H1 (cell line): ENCODE data around the gene ASPHD2. TPM values are rescaled to one million over a fixed set of nuclear protein-coding genes. Genes with fewer than 3 reads are reported as not detected.

Experiments used
- CTCF ChIA-PET: fragments of 300-600 bp; sonication (Branson Sonifier 250); formaldehyde crosslinking; loops from one replicate; lab custom pipeline; 2021; ENCODE audit not compliant: partially characterized antibody; lab: Charles Lee
- POLR2A ChIA-PET: fragments of 300-600 bp; sonication (Branson Sonifier 250); formaldehyde crosslinking; loops from one replicate; lab custom pipeline; 2021; ENCODE audit warnings: inconsistent platforms; ENCODE audit not compliant: partially characterized antibody; lab: Charles Lee
- DNase-seq, 2 experiments: peaks; one replicate each; pipeline versions ENCODE4 v3.0.0 to v3.0.0-alpha.2; 2010 to 2022; ENCODE audit warnings: low spot score in 2 of 2, low read depth in 1 of 2, mixed read lengths in 1 of 2
- FAIRE-seq: peaks from 2 replicates; lab custom pipeline; 2011; peaks lifted over from hg19 to GRCh38; lab: Jason Lieb, UNC
- H2AFZ ChIP-seq: 2 replicates; pipeline ENCODE4 v1.8.1; 2012; ENCODE audit warnings: low read length, inconsistent platforms
- H2AK5ac ChIP-seq: 2 replicates; pipeline ENCODE4 v1.6.1; 2013; ENCODE audit warnings: low read depth, low read length
- H2BK120ac ChIP-seq: replicated peaks from 2 replicates; pipeline ENCODE3; 2013; ENCODE audit warnings: low read depth, low read length, inconsistent platforms
- H2BK12ac ChIP-seq: 2 replicates; pipeline ENCODE4 v1.6.1; 2013; ENCODE audit warnings: low read depth, low read length
- H2BK15ac ChIP-seq: 2 replicates; pipeline ENCODE4 v1.6.1; 2013; ENCODE audit warnings: low read length
- H2BK20ac ChIP-seq: 2 replicates; pipeline ENCODE4 v1.6.1; 2013; ENCODE audit warnings: low read length
- H2BK5ac ChIP-seq: 2 replicates; pipeline ENCODE4 v1.6.1; 2013; ENCODE audit warnings: low read depth, low read length
- H3K14ac ChIP-seq: 2 replicates; pipeline ENCODE4 v1.6.1; 2013; ENCODE audit warnings: inconsistent platforms; ENCODE audit not compliant: insufficient read length
- H3K18ac ChIP-seq: 2 replicates; pipeline ENCODE4 v1.6.1; 2013; ENCODE audit warnings: low read length; ENCODE audit errors: extremely low read depth
- H3K23ac ChIP-seq: 2 replicates; pipeline ENCODE4 v1.6.1; 2013; ENCODE audit warnings: inconsistent platforms; ENCODE audit not compliant: insufficient read length
- H3K23me2 ChIP-seq: 2 replicates; pipeline ENCODE4 v1.6.1; 2013; ENCODE audit warnings: low read depth, low read length
- H3K27ac ChIP-seq: 2 replicates; pipeline ENCODE4 v1.6.1; 2011; ENCODE audit warnings: low read depth, low read length, inconsistent platforms
- H3K27me3 ChIP-seq, 4 experiments: replicated peaks in 1 of 4; 1 replicate in 1 of 4; 2 replicates in 3 of 4; pipeline versions ENCODE4 v1.6.1 to v1.8.1; 2011 to 2013; ENCODE audit warnings: low read length in 3 of 4, mild to moderate bottlenecking in 3 of 4, inconsistent platforms in 2 of 4, mixed read lengths in 2 of 4, moderate library complexity in 1 of 4; ENCODE audit not compliant: control insufficient read depth in 3 of 4, insufficient read depth in 3 of 4; ENCODE audit errors: extremely low read depth in 1 of 4
- H3K36me3 ChIP-seq, 4 experiments: 2 replicates each; pipeline versions ENCODE4 v1.6.1 to v1.8.1; 2011 to 2013; ENCODE audit warnings: mild to moderate bottlenecking in 4 of 4, low read length in 3 of 4, moderate library complexity in 2 of 4, control low read depth in 1 of 4, inconsistent platforms in 1 of 4; ENCODE audit not compliant: insufficient read depth in 4 of 4, control insufficient read depth in 2 of 4
- H3K4ac ChIP-seq: replicated peaks from 2 replicates; pipeline ENCODE3; 2013; ENCODE audit warnings: low read length, low read depth, mixed read lengths, inconsistent platforms; ENCODE audit not compliant: insufficient read length
- H3K4me1 ChIP-seq, 4 experiments: replicated peaks in 1 of 4; 1 replicate in 1 of 4; 2 replicates in 3 of 4; pipeline versions ENCODE4 v1.6.1 to v1.8.1; 2011 to 2013; ENCODE audit warnings: low read length in 3 of 4, inconsistent platforms in 2 of 4, mixed read lengths in 1 of 4; ENCODE audit not compliant: insufficient read depth in 4 of 4, control insufficient read depth in 3 of 4
- H3K4me2 ChIP-seq, 2 experiments: 2 replicates each; pipeline versions ENCODE4 v1.6.1 to v1.8.1; 2011 to 2013; ENCODE audit warnings: low read depth in 2 of 2, low read length in 2 of 2, control low read depth in 1 of 2, inconsistent platforms in 1 of 2, mild to moderate bottlenecking in 1 of 2; ENCODE audit not compliant: insufficient read depth in 1 of 2
- H3K4me3 ChIP-seq, 4 experiments: fragments of 200-600, 300-600 bp in 1 of 4; sonication (generic), shearing (Covaris generic), sonication (Bioruptor Twin) in 1 of 4; 2 replicates each; pipeline versions ENCODE4 v1.5.1 to v1.8.1; 2011 to 2016; ENCODE audit warnings: low read length in 4 of 4, low read depth in 3 of 4, control low read depth in 2 of 4, inconsistent platforms in 2 of 4, mild to moderate bottlenecking in 2 of 4, mixed read lengths in 1 of 4, moderate library complexity in 1 of 4; ENCODE audit not compliant: insufficient read depth in 2 of 4; ENCODE audit errors: extremely low read depth in 1 of 4
- H3K56ac ChIP-seq: replicated peaks from 2 replicates; pipeline ENCODE3; 2013; ENCODE audit warnings: low read depth, mild to moderate bottlenecking, mixed read lengths, low read length, inconsistent platforms; ENCODE audit not compliant: insufficient read length
- H3K79me1 ChIP-seq: 2 replicates; pipeline ENCODE4 v1.6.1; 2013; ENCODE audit warnings: low read depth, low read length, control low read depth
- H3K79me2 ChIP-seq, 2 experiments: 2 replicates each; pipeline versions ENCODE4 v1.6.1 to v1.8.1; 2012 to 2013; ENCODE audit warnings: low read length in 2 of 2, mild to moderate bottlenecking in 2 of 2, inconsistent platforms in 1 of 2; ENCODE audit not compliant: insufficient read depth in 2 of 2, control insufficient read depth in 1 of 2
- H3K9ac ChIP-seq, 4 experiments: replicated peaks in 1 of 4; 1 replicate in 1 of 4; 2 replicates in 3 of 4; pipeline versions ENCODE4 v1.6.1 to v1.8.1; 2011 to 2013; ENCODE audit warnings: low read depth in 3 of 4, low read length in 3 of 4, control low read depth in 2 of 4, mild to moderate bottlenecking in 2 of 4, moderate library complexity in 2 of 4, inconsistent platforms in 1 of 4; ENCODE audit errors: extremely low read depth in 1 of 4
- H3K9me3 ChIP-seq, 2 experiments: 2 replicates each; pipeline versions ENCODE4 v1.6.1 to v1.8.1; 2012 to 2013; ENCODE audit warnings: mild to moderate bottlenecking in 2 of 2, moderate library complexity in 2 of 2, control low read depth in 1 of 2, inconsistent platforms in 1 of 2, low read depth in 1 of 2, low read length in 1 of 2, mixed read lengths in 1 of 2; ENCODE audit not compliant: insufficient read depth in 2 of 2
- H4K20me1 ChIP-seq, 2 experiments: replicated peaks in 1 of 2; 2 replicates each; pipeline versions ENCODE3 to v1.8.1; 2011 to 2013; ENCODE audit warnings: inconsistent platforms in 2 of 2, low read length in 2 of 2, mild to moderate bottlenecking in 1 of 2; ENCODE audit not compliant: insufficient read depth in 2 of 2, control insufficient read depth in 1 of 2
- H4K5ac ChIP-seq: 2 replicates; pipeline ENCODE4 v1.6.1; 2013; ENCODE audit warnings: low read length, low read depth, mixed read lengths, inconsistent platforms; ENCODE audit not compliant: insufficient read length
- H4K8ac ChIP-seq: 2 replicates; pipeline ENCODE4 v1.8.0; 2013; ENCODE audit warnings: mild to moderate bottlenecking, moderate library complexity, low read length, inconsistent platforms; ENCODE audit not compliant: insufficient read depth; ENCODE audit errors: extremely low read depth
- H4K91ac ChIP-seq: replicated peaks from 2 replicates; pipeline ENCODE3; 2013; ENCODE audit warnings: low read length, mixed read lengths, inconsistent platforms; ENCODE audit not compliant: insufficient read length
- BCL11A ChIP-seq, 2 experiments: IDR thresholded peaks; one replicate each; pipeline ENCODE4 v1.6.1; 2011; ENCODE audit warnings: low read depth in 2 of 2, low read length in 2 of 2, mild to moderate bottlenecking in 2 of 2
- CHD2 ChIP-seq: IDR thresholded peaks from 2 replicates; pipeline ENCODE4 v1.6.1; 2012; ENCODE audit warnings: low read length, improper control_type of control experiment
- EGR1 ChIP-seq: IDR thresholded peaks from 2 replicates; pipeline ENCODE4 v1.6.1; 2011; ENCODE audit warnings: low read depth, low read length, borderline replicate concordance
- GABPA ChIP-seq: IDR thresholded peaks from 2 replicates; pipeline ENCODE4 v1.6.1; 2011; ENCODE audit warnings: mild to moderate bottlenecking, low read length, moderate library complexity, borderline replicate concordance; ENCODE audit not compliant: insufficient read depth
- HDAC2 ChIP-seq, 2 experiments: fragments of 300-600 bp in 1 of 2; sonication (generic) in 1 of 2; IDR thresholded peaks; 2 replicates each; pipeline ENCODE4 v1.6.1; 2011 to 2012; ENCODE audit warnings: low read depth in 2 of 2, low read length in 2 of 2, mild to moderate bottlenecking in 2 of 2, moderate library complexity in 2 of 2, borderline replicate concordance in 1 of 2, inconsistent platforms in 1 of 2
- JUND ChIP-seq: IDR thresholded peaks from 2 replicates; pipeline ENCODE4 v1.6.1; 2011; ENCODE audit warnings: mild to moderate bottlenecking, improper control_type of control experiment, low read length
- MAFK ChIP-seq: IDR thresholded peaks from 2 replicates; pipeline ENCODE4 v1.6.1; 2012; ENCODE audit warnings: low read depth, mild to moderate bottlenecking, improper control_type of control experiment, low read length
- MAX ChIP-seq: IDR thresholded peaks from 2 replicates; pipeline ENCODE4 v1.6.1; 2012; ENCODE audit warnings: inconsistent platforms
- POU5F1 ChIP-seq: IDR thresholded peaks from 2 replicates; pipeline ENCODE4 v1.6.1; 2011; ENCODE audit warnings: low read depth, mild to moderate bottlenecking, low read length, moderate library complexity
- RFX5 ChIP-seq: IDR thresholded peaks from 2 replicates; pipeline ENCODE4 v1.6.1; 2011; ENCODE audit warnings: low read depth, low read length, improper control_type of control experiment, borderline replicate concordance
- SAP30 ChIP-seq: fragments of 300-600 bp; sonication (generic); IDR thresholded peaks from 2 replicates; pipeline ENCODE4 v1.7.1; 2012; ENCODE audit warnings: low read length, moderate library complexity, mild to moderate bottlenecking, inconsistent platforms; ENCODE audit not compliant: insufficient read depth, insufficient replicate concordance
- SP4 ChIP-seq: IDR thresholded peaks from 2 replicates; pipeline ENCODE4 v1.6.1; 2012; ENCODE audit warnings: low read length, inconsistent platforms
- TBP ChIP-seq: IDR thresholded peaks from 2 replicates; pipeline ENCODE4 v1.6.1; 2011; ENCODE audit warnings: low read depth, low read length, improper control_type of control experiment
- ZNF274 ChIP-seq: IDR thresholded peaks from 2 replicates; pipeline ENCODE4 v1.7.0; 2012; ENCODE audit warnings: low read length, borderline replicate concordance; ENCODE audit errors: extremely low read depth
- WGBS, 2 experiments: shearing (Covaris generic) in 1 of 2; methylation state at CpG; one replicate each; pipeline versions ENCODE4 v1.1.6 to v1.1.7; 2013 to 2015; ENCODE audit warnings: low lambda C conversion rate in 2 of 2, mixed read lengths in 2 of 2, inconsistent platforms in 1 of 2, low coverage in 1 of 2, missing lambda C conversion rate in 1 of 2; ENCODE audit not compliant: insufficient replicate concordance in 2 of 2, insufficient coverage in 1 of 2, insufficient read length in 1 of 2; ENCODE audit errors: extremely low coverage in 1 of 2, missing lambda C conversion rate in 1 of 2; 5-methylcytosine and 5-hydroxymethylcytosine counted together
- polyA plus RNA-seq, 7 experiments: library from polyadenylated mRNA; depleted of rRNA in 3 of 7; stranded (reverse) in 5 of 7; unstranded in 2 of 7; fragments of >200 nt in 5 of 7; fragments of 200-250 nt in 2 of 7; gene quantifications; 1 replicate in 5 of 7; 2 replicates in 1 of 7; 4 replicates in 1 of 7; pipeline versions ENCODE4 v1.2.1 to v1.2.3, GENCODE V29; 2011 to 2013; ENCODE audit warnings: missing spikeins in 2 of 7, mixed read lengths in 2 of 7
- total RNA-seq: library from RNA; stranded (reverse); fragmentation: NEBNext Ultra II Directional; extraction: Animal tissue kit (Norgen Biotek cat#: 25700); gene quantifications from 2 replicates; pipeline ENCODE4 v1.2.1, GENCODE V29; 2021

Gene ASPHD2
- total and polyA plus RNA-seq, 2 of the 8 experiments (the other 6 are each of a cell fraction or from before 2014, with no cell fraction given), result 7.2 to 11.0 TPM

GRCh38 chr22:26463688-26464087, 34.6 kb downstream of the ASPHD2 start:
- no peak overlapping the region for H3K27ac ChIP-seq
- H2AK5ac ChIP-seq, result no peak overlapping the region
- H3K14ac ChIP-seq, result no peak overlapping the region
- no peak overlapping the region for H2BK120ac ChIP-seq
- 0 out of 2 replicates have a peak, but pooled peaks cover 2% of the 10 kb centered on the region for H3K79me1 ChIP-seq
- WGBS, 2 experiments, result 92% methylated on average over 9 of the region's 9 CpGs; no CpG with 5 or more reads in 1 of the 2 experiments
- H4K91ac ChIP-seq, result no peak overlapping the region
- H2BK20ac ChIP-seq, result no peak overlapping the region
- H3K27me3 ChIP-seq, result no peaks in the 10 kb centered on the region
- H2BK12ac ChIP-seq, result no peak overlapping the region
- H3K4me2 ChIP-seq, result no peak overlapping the region
- ChIA-PET CTCF (interaction anchor here (1.0 to 7.8 kb wide), 8 partner anchors 12 to 99 kb away, joined by 3 to 98 read pairs (median 5); no protein-coding TSS in a partner anchor), POLR2A (interaction anchor here (0.5 to 1.5 kb wide), 4 partner anchors 20 to 112 kb away, joined by 3 to 5 read pairs (median 3); partner anchors contain the start of genes HPS4 and SRRD)
- no peaks in the 10 kb centered on the region for H3K4me1 ChIP-seq
- H4K20me1 ChIP-seq, result peaks cover 0 to 9% of the 10 kb centered on the region in 2 experiments
- H3K79me2 ChIP-seq, result peaks cover 0 to 2% of the 10 kb centered on the region in 2 experiments; a peak in 1 of 4 replicates
- no peak overlapping the region for H2BK5ac ChIP-seq
- no peak overlapping the region for H3K56ac ChIP-seq
- no peak overlapping the region for H4K5ac ChIP-seq
- H3K23me2 ChIP-seq, result no peaks in the 10 kb centered on the region
- no peak overlapping the region for H2AFZ ChIP-seq
- H3K36me3 ChIP-seq, result peaks cover 13 to 66% (median 41%) of the 10 kb centered on the region in 4 experiments
- H3K23ac ChIP-seq, result no peak overlapping the region
- no peak overlapping the region; a peak in 1 of 7 replicates for H3K9ac ChIP-seq
- H4K8ac ChIP-seq, result no peak overlapping the region
- no peak overlapping the region for H2BK15ac ChIP-seq
- no peak overlapping the region for H3K4me3 ChIP-seq
- no peak overlapping the region for H3K4ac ChIP-seq
- H3K18ac ChIP-seq, result no peak overlapping the region
- H3K9me3 ChIP-seq, result no peaks in the 10 kb centered on the region
- DNase-seq, result no peak
- no peak for FAIRE-seq
- TF ChIP-seq CHD2 (no peak), EGR1 (no peak), POU5F1 (no peak), HDAC2 (IDR thresholded peaks at IDR 0.05; ENCODE audit: borderline replicate concordance in 1 of 2, low read depth in 2 of 2, low read length in 2 of 2) (no peak), GABPA (no peak), ZNF274 (no peak), JUND (no peak), MAFK (no peak), RFX5 (no peak), MAX (no peak), BCL11A (IDR thresholded peaks at IDR 0.05; ENCODE audit: low read depth in 2 of 2, low read length in 2 of 2) (no peak), SP4 (no peak), SAP30 (no peak), TBP (no peak)
